NCI-H774 (cell line): ENCODE results near the gene EIF4EBP3.

ENCODE experiments used
- DNase-seq: peaks from one replicate; lab custom pipeline; 2025; lab: John Stamatoyannopoulos, UW

EIF4EBP3 gene

GRCh38 chr5:140557136-140557805, 9.8 kb downstream of the EIF4EBP3 start, which contains the start of gene SRA1:
Gene SRA1 (minus strand): TSS chr5:140557473. CDS start chr5:140557452, 21 bp downstream.
- DNase-seq = peak; percentile 84

- DNase-seq = no peak
Observed at GRCh38 chr5:140557965-140558364, 10.5 kb downstream of the EIF4EBP3 start.

GRCh38 chr5:140558542-140558941, 11.1 kb downstream of the EIF4EBP3 start:
- DNase-seq = no peak

DNA sequence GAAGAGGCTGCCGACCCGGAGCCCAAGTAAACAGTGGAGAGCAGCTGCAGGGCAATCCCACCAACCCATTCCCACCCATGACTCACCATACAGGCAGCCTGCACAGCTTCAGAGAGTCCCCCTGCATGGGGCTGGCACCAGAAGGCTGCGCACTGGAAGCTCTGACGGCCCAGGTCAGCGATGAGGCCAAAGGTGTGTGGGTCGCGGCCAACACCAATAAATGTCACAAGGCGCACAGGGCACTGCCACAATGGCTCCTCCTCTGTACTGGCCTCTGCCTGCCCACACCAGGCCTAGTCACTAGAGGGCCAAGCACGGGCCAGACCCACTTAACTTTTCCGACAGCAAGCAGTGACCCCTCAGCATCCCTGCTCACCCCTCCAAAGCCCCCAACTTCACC, 12.8 kb downstream of the EIF4EBP3 start:
- no peak for DNase-seq

DNA sequence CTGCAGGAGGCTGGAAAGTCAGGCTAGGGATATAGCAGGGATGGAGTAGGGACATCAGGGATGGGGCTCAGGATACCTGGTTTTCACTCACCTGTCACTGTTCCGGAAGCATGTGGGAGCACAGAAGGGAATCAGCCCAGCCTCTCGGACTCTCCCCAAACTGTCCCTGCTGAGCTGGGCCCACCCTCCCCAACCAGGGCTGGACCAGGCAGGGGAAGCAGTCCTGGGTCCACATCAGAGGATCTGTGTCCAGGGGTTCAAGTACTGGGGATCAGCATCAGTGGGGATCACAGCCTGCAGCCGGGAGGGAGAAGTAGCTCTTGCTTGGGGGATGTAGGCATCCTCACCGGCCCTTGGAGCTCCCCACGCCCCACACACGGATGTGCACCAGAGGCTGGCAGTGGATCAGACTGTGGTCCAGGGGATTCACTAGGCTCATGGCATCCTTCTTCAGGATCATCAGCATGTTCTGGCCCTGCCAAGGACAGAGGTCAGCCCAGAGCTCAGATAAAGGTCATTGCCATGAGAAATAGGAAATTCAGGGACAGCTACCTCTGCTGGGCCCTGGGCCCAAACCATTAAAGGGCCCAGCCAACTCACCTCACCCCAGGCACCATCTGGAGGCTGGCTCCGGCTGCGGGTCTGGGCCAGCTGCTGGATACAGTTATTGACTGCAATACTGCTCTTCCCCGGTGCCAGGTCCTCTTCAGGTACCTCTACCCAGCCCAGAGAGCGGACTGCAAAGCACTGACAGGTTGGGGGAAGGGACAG, 14.5 kb downstream of the EIF4EBP3 start:
- no peak for DNase-seq

DNA sequence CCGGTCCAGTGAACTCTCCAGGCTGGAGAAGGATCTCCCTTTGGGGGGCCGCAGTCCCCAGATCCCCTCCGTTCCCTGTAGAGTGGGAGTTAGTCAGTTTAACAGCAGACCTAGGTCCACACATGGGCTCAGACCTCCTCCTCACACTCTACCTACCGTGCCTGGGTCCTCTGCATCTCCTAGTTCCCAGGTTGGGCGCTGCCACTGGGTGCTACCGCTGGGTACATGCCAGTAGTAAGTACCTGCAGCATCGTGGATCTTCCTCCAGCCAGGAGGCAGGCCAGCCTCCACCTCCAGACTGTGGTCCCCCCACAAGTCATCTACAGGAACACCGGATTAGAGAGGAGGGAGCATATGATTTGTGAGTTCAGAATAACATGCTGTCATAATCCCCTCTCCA, 16.1 kb downstream of the EIF4EBP3 start:
- no peak for DNase-seq

GRCh38 chr5:140564196-140565023, 16.9 kb downstream of the EIF4EBP3 start, which contains the start of the genes APBB3 and SLC35A4:
Gene APBB3 (minus strand): TSS chr5:140564598. CDS start chr5:140564245, 353 bp downstream.
Gene SLC35A4 (plus strand): TSS chr5:140564828. CDS start chr5:140567170, 2,342 bp downstream.
- peak; percentile 98 for DNase-seq

DNA sequence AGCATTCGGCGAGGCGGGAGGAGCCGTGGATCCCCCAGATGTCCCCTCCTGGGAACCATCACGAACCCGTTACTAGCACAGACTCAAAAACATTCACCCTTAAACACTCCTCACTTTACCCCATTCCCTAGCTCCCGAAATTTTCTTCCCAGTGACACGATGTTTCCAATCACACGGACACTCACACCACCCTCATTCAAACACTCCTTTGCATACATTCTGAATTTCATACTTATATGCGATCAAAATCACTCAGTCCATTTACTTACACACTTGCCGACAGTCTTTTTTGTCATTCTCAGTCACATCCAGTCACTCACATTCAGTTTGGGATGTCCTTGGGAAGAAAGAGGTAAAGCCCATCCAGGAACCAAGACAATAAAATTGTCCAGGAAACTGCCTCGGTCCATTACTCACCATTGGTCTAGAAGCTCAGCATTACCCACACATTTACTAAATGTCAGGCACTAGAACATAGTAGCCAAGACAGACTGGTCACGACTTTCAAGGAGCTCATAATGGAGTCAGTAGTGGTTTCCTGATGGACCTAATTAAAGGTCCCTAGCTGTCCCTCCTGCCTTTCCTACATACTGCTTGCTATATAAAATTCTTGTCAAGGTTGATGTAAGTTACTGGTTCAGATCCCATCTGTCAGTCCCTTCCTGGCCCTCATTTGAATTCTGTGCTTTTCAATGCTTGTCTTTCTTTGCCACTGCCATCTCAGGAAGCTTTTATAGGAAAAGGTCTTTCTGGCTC, 17.7 kb downstream of the EIF4EBP3 start:
- DNase-seq = no peak

DNA sequence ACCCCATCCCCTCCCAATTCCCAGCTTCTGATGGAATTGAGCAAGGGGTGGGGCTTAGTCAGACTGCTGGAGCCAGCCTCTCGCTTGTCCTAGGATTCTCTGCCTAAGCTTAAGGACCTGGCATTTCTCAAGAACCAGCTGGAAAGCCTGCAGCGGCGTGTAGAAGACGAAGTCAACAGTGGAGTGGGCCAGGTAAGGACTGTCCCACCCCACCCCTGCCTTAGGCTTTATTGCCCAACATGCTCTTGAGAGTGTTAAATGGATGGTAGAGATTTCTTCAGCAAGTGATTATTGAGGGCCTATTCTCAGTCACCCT, 18.3 kb downstream of the EIF4EBP3 start:
- DNase-seq = no peak

DNA sequence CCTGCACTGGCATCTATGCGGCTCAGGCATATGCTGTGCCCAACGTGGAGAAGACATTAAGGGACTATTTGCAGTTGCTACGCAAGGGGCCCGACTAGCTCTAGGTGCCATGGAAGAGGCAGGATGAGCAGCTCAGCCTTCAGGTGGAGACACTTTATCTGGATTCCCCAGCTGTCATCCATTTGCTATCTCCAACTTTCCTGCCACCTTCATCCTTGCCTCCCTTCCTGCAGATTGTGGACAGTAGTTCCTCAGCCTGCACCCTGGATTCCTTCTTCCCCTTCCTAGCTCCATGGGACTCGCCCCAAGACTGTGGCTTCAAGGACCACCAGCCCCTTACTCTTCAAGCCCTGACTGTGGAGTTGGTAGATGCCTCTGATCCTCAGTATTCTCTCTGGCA, 19.2 kb downstream of the EIF4EBP3 start:
- no peak for DNase-seq

DNA sequence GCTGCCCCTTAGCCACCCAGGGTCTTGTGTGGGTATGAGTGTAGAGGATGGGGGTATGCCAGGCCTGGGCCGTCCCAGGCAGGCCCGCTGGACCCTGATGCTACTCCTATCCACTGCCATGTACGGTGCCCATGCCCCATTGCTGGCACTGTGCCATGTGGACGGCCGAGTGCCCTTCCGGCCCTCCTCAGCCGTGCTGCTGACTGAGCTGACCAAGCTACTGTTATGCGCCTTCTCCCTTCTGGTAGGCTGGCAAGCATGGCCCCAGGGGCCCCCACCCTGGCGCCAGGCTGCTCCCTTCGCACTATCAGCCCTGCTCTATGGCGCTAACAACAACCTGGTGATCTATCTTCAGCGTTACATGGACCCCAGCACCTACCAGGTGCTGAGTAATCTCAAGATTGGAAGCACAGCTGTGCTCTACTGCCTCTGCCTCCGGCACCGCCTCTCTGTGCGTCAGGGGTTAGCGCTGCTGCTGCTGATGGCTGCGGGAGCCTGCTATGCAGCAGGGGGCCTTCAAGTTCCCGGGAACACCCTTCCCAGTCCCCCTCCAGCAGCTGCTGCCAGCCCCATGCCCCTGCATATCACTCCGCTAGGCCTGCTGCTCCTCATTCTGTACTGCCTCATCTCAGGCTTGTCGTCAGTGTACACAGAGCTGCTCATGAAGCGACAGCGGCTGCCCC, 19.8 kb downstream of the EIF4EBP3 start:
- DNase-seq = no peak

- no peak for DNase-seq
Observed at GRCh38 chr5:140567871-140568270, 20.4 kb downstream of the EIF4EBP3 start.

DNA sequence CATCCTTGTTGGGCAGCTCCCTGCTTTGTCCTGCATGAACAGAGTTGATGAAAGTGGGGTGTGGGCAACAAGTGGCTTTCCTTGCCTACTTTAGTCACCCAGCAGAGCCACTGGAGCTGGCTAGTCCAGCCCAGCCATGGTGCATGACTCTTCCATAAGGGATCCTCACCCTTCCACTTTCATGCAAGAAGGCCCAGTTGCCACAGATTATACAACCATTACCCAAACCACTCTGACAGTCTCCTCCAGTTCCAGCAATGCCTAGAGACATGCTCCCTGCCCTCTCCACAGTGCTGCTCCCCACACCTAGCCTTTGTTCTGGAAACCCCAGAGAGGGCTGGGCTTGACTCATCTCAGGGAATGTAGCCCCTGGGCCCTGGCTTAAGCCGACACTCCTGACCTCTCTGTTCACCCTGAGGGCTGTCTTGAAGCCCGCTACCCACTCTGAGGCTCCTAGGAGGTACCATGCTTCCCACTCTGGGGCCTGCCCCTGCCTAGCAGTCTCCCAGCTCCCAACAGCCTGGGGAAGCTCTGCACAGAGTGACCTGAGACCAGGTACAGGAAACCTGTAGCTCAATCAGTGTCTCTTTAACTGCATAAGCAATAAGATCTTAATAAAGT, 21.1 kb downstream of the EIF4EBP3 start:
- DNase-seq = no peak

- DNase-seq = no peak
Observed at GRCh38 chr5:140569197-140569596, 21.7 kb downstream of the EIF4EBP3 start.

DNA sequence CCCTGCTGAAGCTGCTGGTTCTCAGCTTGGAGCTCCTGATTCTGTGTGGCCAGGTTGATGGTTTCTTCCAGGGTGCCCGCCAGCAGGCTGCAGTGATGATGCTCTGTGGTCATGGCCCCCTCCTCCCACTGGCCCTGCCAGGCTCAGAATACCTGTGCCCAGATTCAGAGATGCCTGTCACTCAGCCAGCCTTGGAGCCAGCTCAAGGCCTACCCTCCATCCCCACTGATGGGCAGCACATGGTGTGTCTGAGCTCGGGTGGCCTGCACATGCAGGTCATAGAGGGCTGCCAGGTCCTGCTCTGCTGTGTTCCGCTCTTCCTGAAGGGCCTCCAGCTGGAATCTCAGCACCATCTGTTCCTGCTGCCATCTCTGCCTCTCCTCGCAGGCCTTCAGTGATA, 22.6 kb downstream of the EIF4EBP3 start:
- DNase-seq = no peak

DNA sequence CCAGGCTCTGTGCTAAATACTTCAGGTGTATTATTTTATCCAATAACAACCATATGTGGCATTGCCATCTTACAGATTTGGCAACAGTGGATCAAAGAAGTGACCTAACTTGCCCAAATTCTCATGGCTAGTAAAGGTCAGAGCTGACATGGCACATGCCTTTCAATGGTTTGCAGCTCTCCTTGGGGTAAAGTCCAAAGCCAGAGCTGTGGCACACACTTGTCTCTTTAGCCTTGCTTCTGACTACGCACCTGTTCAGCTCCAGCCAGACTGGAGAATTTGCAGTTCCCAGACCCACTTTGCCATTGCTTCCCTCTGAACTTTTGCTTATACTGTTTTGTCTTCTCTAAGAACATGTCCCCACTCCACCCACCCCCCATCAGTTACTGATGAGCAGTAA, 23.0 kb downstream of the EIF4EBP3 start:
- no peak for DNase-seq

- DNase-seq = no peak
Observed at GRCh38 chr5:140571105-140571504, 23.6 kb downstream of the EIF4EBP3 start.

GRCh38 chr5:140573683-140574082, 26.2 kb downstream of the EIF4EBP3 start:
- DNase-seq = no peak

DNA sequence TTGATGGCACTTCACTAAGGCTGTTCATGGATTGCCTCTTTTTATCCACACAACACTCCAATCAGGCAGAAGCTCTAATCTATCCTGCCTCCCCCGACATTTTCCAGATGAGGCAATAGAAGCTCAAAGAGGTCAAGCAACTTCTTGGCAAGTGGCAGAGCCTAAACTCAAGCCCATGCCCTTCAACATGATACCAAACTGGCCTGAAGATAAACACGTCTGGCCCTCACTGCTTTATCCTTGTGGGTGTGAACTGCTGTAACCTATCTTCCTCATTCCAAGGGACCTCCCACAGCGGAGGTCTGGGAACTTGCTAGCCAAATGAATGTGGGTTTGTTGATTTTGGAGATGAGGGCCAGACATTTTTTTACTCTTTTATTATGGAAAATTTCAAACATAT, 26.7 kb downstream of the EIF4EBP3 start:
- DNase-seq = no peak

DNA sequence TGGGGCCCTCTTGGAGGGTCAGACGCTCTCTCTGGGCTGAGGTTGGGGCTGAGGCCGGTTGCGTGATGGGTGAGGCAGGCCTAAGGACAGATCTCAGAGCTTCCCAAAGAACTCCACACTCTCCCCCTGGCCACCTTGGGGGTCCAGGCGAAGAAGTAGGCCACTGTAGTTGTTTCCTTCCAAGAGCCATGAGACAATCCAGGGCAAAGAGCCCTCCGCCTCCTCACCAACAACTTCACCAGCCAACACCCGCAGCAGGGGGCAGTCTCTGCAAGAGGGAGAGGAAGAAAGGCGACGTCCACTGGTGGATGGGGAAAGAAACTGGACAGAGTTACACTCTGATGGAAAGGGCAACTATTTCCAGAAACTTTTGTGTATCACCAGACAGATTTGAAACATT, 27.8 kb downstream of the EIF4EBP3 start:
- no peak for DNase-seq

GRCh38 chr5:140576776-140577201, 29.3 kb downstream of the EIF4EBP3 start:
- no peak for DNase-seq
